ENCODE data around the gene CDH15.
"Not testable (repeated sequence)": the region's sequence is repeated elsewhere in the genome, so short reads cannot be mapped to it uniquely, and the experiment has no call there.

The CDH15 gene

DNA sequence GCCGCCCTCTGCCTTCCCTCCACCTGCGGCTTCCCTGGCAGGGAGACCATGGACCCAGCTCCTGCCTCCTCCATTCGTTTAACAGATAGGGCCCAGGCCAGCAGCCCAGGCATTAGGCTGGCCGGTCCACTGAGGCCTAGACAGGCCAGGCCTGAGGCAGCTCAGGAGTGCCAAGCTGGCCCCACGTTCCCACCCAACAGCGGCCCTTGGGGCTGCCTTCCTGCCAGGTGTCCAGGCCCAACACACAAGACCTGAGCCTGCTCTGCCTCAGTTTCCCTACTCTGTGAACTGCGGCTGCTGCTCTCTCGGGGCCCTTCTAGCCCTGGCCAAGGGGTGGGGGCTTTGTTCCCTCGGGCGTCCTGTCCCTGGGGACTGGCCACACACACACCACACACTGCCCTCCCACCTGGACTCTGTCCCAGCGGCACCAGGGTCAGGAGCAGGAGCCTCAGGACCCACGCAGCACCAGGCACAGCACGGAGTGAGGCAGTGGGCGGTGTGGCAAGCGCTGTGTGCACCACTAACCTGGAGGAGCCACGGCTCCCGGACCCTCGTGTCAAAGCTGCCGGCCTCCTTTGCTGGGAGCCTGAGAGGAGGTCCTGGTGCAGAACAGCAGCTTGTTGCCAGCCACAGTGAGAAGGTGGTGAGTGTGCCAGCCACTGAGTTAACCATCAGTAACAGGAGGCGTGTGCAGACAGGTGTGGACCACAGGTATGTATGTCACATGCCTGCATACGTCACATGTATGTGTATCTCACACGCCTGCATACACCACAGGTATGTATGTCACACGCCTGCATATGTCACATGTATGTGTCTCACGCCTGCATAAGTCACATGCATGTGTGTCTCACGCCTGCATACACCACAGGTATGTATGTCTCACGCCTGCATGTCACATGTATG is 14.6 kb upstream of the CDH15 start:
- DNase-seq: no peak

DNA sequence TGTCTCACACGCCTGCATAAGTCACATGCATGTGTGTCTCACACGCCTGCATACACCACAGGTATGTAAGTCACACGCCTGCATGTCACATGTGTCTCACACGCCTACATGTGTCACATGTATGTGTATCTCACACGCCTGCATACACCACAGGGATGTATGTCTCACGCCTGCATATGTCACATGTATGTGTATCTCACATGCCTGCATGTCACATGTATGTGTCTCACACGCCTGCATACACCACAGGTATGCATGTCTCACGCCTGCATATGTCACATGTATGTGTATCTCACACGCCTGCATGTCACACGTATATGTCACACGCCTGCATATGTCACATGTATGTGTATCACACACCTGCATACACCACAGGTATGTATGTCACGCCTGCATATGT is 13.8 kb upstream of the CDH15 start:
- no peak for DNase-seq

DNA sequence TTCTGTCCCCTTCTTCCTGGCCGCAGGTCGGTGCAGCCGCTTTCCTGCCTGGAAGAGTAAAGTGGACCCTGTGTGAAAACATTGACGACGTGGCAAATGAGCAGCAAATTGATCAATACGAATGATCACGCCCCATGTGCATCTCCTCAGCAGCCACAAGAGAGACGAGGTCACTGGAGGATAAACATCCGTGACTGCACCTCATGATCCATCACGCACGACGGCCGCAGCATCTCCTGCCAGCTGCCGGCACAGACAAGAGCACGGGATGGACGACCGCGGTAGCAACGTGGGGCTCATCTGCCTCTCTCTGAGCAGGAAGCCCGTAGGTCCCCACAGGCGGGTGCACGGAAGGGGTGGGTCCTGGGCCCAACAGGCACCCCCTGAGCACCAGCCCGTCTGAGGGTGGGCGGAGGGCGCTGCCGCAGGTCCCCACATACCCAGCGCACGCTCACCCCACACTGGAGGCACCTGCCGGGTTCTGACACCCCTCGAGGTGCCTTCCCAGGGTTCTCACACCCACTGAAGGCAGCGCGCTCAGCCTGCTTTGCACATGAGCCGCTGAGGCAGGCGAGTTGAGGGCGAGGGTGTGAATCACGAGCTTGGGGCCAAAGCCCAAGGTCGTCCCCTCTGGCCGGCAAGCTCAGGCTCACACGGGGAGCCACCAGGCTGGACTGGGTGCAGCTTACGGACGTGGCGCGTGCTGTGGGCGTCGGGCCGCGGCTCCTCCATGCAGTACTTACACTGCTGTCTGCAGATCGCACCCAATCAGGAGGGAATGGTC is 12.3 kb upstream of the CDH15 start:
- no peak for DNase-seq

DNA sequence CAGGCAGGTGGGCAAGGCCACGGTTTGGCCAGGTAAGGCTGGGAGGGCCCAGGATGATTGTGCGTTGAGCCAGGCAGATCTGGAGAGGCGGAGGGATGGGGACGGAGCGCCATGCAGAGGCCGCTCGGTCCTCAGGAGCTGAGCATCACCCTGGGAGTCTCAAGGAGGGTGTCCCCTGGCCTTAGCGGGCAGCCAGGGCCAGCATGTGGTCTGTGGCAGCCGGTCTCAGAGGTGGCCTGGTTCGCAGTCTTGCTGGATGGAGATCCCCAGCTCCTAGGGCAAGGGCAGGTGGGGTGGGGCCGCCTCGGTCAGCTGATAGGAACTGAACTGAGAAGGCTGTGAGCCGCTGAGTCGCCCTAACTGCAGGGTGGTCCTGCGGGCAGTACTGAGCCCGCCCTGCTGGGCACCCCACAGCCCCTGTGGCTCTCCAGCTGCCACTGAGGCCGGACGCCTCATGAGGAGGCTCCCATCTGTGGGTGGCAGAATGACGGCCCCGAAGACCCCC is 11.6 kb upstream of the CDH15 start:
- no peak for DNase-seq

DNA sequence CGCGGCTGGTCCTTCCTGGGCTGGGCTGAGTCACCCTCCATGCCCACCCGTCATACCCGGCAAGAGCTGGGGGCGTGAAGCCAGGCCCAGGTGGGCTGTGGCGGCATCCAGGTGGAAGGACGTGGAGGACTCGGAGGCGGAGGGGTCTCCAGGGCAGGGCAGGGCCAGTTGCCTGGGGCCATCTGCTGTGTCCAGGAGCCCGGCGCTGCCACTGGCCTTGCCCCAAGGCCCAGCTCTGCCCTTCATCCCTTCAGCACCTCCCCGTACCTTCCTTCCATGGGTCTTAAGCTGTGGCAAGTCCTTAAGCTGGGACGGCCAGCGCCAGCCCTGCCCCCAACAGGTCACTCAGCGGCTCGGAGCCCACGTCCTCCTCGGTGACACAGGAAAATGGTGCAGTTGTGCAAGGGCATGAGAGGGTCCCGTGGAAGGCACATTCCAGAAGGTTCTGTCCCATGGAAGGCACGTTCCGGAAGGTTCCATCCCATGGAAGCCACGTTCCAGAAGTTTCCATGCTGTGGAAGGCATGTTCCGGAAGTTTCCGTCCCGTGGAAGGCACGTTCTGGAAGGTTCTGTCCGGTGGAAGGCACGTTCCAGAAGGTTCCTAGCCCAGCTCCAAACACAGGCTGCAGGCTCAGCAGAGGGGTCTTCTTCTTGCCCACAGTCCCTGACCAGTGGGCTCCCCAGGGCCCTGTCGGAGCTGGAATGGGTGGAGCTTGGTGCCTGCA is 10.4 kb upstream of the CDH15 start:
- DNase-seq: no peak

DNA sequence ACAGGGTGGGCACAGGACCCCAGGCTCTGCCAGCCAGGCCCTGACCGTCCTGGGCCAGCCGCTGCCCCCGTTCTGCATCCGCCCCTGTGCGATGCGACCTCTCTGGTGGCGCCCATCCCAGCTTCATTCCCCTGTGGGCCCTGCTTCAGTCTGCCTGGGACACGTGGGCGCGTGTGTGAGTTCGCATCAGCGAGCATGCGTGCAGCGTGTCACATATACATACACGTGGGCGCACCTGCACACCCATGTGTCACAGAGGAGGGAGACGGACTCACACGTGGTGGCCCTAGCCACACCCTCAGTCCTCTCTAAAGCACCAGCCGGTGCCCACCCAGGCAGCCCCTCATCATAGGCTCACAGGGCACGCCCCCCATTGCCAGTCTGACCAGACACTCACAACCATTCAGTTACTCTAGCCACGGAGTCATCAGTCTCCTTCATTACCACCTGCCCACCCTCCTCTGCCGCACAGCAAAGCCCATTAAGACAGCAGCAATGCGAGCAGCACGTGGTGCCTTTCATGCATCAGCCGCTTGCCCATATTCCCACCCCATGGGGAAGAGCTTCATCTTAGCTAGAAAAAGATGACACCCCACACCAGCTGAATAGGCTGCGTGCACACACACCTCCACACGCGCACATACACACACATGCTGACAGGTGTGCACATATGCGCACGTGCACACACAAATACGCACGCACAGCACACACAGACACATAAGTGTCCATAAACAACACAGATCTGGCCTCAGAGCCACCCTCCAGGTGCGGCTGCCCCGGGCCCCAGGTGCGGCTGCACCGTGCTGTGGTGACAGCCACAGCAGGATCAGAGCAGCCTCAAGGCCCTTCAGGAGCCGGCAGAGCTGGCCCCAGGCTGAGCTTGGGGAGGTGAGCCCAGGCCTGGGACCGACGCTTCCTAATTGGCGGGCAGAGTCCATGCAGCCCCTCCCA is 9.5 kb upstream of the CDH15 start:
- no peak for DNase-seq

DNA sequence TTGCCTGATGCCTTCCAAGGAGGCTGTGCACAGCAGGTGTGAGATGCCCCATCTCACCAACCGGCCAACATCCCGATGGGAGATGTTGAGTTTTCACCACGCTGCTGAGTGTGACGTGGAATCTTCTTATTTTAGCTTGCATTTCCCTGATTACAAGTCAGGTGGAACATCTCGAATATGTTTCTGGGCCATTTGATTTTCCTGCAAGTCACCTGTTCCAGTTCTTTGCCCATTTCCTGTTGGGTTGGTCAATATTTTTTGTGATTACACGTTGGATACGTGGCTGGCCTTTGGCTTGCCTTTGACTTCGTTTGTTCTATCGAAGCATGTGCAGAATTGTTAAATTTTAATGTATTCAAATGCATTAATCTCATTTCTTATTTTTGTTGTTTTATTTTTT is 8.3 kb upstream of the CDH15 start:
- no peak for DNase-seq

DNA sequence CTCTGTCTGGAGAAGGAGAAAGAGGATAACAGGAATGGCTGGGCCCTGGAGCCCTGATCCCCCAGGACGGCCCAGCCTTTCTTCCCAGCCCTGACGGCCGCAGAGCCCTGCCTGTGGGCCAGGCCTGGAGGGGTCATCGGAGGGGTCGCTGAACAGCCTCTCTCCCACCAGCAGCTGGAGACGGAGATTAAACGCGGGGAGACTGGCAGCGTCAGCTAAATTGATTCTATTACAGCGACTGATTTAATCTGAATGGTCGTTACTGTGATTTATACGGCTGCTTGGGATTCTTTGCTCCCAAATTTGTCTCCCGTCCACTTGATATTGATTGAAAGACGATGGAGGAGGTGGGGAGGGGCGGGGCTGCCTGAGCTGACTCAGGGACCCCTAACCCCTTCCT is 7.1 kb upstream of the CDH15 start:
- DNase-seq: no peak

DNA sequence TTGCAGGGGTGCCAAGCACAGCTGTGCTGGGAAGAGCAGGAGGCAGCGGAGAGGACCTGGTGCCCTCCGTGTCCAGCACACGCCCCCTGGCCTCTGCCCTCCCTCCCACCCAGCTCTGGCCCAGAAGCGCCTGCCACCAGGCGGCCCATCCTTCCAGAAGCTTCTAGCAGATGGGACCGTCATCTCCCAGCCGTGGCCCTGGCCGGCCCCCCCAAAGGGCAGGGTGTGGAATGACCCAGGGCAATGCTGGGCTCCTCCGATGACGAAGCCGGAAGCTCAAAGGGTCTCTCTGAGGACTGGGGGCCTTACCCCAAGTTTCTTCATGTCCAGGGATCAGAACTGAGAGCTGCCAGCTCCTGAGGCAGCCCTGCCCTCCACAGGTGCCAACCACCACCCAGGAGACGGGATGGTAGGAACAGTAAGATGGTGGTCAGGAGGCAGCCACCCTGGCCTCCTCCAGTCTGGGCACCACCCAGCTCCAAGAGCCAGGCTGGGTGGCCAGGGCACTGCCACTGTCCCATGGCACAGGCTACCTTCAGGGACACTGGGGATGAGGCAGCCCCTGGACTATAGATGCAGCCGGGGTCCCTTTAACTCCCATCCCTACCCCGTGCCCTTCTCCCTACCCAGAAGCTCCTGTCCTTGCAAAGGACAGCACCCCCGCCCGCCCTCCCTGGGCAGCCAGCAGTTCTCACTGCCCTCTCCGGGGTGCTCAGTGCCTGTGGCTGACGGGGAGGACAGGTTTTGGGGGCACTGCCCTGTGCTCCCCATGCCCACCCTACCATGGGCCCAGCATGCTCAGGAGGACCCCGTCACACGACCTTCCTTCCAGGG is 6.5 kb upstream of the CDH15 start:
- no peak for DNase-seq

DNA sequence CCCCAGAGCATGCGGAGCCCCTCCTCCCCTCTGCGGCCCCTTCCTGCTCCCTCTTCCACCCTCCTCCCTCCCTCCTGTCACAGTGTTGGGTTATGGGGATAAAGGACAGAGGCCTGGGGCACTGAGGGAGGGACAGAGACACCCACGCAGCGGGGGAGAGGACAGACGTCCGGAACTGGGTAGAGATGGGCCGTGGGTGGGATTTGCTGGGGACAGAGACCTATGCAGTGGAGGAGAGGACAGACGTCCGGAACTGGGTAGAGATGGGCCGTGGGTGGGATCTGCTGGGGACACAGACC is 5.9 kb upstream of the CDH15 start:
- not testable (repeated sequence) for DNase-seq

DNA sequence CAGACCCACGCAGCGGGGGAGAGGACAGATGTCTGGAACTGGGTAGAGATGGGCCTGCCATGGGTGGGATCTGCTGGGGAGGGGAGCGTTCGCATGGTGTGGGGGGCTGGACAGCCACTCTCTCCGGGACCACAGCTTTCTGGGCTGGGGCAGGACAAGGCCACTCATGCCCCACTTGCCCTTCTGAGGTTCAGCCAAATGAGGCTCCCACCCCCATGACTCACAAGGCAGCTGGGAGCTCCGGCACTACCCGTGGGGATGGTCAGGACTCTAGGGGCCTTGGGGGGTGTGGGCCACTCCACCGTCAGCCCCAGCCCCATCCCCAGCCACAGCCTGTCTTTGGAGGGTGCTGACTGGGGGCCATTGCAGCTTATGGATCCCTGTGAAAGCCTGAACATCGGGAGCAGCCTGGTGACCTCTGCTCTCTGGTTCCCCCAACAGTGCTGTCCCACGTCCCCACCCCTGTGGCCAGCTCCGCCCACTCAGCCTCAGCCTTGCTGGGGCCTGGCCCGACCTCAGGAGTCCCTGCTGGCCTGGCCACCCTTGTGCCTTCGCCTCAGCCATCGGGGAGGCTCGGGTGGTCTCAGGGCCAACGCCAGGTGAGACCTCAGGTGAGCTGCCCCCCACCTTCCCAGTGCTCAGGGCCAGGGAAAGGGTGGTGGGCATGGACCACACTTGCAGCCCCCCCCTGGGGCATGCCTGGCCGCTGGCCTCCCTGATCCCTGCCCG is 4.7 kb upstream of the CDH15 start:
- no peak for DNase-seq

DNA sequence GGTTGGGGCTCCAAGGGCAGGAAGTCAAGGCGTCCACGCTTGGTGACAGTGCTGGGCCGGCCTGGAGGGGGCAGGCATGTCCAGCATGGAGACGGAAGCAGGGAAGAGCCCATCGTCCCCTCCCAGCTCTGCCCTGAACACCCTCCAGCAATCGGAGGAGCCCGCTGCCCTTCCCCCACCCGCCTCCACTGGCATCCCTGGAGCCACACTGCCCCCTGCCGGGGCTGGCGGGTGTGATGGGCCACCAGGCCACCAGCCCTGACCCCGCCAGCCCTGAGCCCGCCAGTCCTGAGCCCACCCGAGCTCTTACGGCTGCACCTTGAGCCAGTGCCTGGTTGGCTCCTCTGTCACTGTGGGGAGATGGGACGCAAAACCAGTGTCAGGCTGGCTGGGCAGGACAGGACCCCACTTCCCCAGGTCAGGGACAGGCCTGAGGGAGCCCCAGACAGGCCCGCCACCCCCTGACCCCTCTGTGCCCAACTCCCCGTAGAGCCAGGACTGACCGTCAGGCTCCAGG is 4.1 kb upstream of the CDH15 start:
- DNase-seq: peak; percentile 87

DNA sequence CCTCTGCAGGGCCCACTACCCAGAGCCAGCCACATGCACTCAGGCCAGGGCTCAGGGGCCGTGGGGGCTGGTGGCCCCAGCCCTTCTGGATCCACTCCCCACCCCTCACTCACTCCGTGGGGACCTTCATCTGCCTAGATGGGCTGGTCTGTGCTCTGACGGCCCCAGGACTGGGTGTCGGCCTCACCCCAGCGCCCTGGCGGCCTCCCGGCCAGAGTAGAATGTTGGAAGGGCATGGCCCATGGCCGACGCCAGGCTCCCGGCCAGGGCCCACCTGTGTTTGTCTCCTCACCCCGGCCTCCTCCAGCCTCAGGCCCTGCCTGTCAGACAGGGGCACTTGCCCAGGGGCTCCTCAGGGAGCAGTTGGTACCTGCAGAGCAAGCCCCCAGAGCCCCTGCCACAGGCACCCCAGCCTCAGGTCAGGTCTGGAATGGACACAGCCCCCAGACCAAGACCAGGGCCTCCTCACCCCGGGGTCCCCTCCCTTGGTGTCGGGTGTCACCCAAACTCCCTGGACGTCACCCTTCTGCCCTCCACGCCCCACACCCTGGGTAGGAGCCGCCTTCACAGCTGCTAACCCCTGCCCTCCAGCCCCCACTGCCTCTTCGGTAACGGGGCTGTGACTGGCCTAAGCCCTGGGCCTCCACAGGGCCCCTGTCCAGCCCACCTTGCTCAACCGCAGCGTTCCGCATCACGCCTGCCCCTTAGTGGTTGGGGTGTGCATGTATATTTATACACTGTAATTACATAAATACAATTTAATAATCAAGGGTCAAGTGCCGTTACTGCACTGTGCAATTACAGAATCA is 3.0 kb upstream of the CDH15 start:
- no peak for DNase-seq

DNA sequence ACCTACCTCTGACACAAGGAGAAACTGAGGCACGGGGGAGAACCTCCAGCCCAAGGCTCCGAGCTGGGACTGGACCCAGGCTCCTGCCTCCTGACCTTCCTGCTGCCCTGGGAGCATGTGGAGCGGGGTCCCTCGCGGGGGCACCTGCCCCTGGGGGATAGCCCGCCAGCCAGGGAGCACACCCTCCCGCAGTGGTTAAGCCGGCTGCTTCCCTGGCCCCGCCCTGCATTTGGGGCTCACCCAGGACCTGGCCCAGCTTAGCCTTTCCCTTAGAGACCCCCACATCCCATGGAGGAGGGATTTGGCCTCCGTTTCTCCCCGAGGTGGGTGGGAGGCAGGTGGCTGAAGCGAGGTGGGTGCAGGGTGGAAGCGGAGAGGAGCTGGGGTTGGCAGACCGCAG is 1.8 kb upstream of the CDH15 start:
- no peak for DNase-seq

DNA sequence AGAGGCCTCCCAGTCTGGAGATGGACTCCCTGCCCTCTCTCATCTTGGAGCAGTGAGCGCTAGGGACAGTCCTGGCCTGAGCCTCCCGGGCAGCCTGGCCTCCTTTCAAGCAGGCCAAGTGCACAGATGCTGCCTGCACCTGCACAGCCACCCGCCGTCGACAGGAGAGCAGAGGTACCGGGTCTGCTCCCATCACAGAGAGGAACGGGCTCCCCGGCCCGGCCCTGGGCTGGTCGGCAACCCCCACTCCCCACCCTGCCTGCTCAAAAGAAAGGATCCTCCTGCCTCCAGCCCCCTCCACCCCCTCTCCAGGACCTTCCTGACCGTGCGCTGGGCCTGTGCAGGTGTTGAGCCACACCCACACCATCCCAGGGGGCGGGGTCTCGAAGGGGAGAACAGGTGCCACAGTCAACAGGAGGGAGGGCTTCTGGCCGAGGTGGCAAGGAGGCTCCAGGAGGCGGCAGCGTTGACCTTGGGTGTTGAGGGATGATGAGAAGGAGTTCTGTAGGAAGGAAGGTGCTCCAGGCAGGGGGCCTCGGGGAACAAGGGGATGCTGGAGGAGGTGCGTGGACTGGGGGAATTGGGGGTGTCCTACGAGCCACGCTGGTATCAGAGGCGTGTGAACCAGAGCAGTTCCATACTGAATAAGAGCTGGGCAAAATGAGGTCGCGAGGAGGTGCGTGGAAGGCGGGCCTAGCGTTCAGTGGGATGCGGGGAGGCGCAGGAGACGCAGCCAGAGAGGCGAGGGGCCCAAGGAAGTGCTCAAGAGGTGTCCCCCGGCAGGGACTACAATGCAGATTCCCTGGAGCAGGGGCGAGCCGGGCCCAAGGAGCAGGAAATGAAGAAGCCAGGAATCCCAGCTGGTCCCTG is 967 bp upstream of the CDH15 start:
- DNase-seq: peak; percentile 27

DNA sequence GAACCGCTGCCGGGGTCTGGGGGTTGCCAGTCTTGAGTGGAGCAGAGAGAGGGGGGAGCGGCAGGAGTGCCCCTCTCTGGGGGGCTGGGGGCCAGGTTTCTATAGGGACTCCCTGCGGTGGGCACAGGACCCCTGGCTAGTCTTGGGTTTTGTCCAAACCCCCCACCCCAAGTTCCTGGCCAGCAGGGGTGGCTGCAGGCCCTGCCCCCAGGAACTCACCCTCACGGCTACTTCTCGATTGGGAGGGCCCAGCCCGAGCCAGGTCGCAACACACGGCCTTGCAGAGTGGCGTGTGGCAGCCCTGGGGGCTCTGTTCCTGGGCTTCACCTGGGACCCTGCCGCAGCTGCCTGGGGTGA is 601 bp downstream of the CDH15 start:
- DNase-seq: no peak

DNA sequence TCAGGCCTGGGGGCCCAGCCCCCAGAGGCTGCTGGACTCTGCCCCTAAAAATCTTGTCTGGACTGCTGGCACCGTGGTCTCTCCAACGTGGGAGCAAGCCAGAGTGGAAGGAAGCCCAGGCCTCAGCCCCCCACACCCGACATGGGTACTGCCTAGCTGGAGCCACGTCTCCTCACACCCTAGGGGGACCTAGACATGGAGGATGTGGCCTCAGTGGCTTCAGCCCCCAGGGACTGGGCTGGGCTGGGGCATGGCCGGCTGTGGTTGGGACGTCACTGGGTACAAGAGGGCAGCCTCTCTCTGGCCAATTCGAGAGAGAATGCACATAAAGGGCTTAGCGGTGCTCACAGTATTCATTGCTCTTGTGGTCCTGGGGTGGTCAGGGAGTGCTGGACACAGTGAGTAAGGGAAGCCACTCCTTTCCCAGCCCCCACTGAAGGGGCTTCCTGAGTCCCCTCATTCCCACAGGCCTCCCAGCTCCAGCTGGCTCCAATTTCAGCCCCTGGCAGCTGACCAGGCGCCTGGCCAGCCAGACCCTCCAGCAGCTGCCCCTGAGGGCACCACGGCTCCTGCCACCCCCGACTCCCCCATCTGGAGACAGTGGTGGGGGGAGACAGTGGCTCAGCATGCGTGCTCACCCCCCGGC is 1.1 kb downstream of the CDH15 start:
- DNase-seq: no peak

Measured in activated CD4-positive, alpha-beta T cell treated with anti-CD3 and anti-CD28 coated beads, Interleukin-2, amount 50 U/mL, for 1 hour (primary cell).